ENCODE measurements around the gene ABHD2. TPM values are rescaled to one million over a fixed set of nuclear protein-coding genes. Genes with fewer than 3 reads are reported as not detected.

The ABHD2 gene
- total RNA-seq, 4 donors from 2014 or later, result 37.8 to 81.5 (median 58.3) TPM

GRCh38 chr15:89146366-89146765 lies 58.1 kb downstream of the ABHD2 start:
- no peak for TF ChIP-seq POLR2AphosphoS5 (IDR thresholded peaks at IDR 0.05)
- in situ Hi-C loops (cut with MboI; ENCODE audit: low pct_ligation_motif_present in 1 of 4, low pct_unique_long_range_greater_than_20kb in 1 of 4, low sequenced_read_pairs in 3 of 4), result no loop called here
- H3K4me1 ChIP-seq, result peaks cover 3 to 51% (median 24%) of the 10 kb centered on the region in 4 donors

GRCh38 chr15:89148126-89148525 lies 59.9 kb downstream of the ABHD2 start:
- DNase-seq, result no peak
- 64 to 75% methylated on average over 1 to 2 of the region's 2 CpGs for WGBS, 2 donors (ENCODE audit: low coverage in 1 of 2)
- Histone ChIP-seq H3K27me3 (no peaks in the 10 kb centered on the region), H3K4me1 (peaks cover 3 to 48% (median 24%) of the 10 kb centered on the region in 4 donors), H3K27ac (no peak overlapping the region), H3K4me3 (no peak overlapping the region), H3K9me3 (no peaks in the 10 kb centered on the region), H3K36me3 (peaks cover 0 to 12% (median 4%) of the 10 kb centered on the region in 4 donors)
- TF ChIP-seq POLR2A (IDR thresholded peaks at IDR 0.05) (no peak), POLR2AphosphoS5 (IDR thresholded peaks at IDR 0.05) (no peak), CTCF (IDR thresholded peaks at IDR 0.05) (no peak), EP300 (IDR thresholded peaks at IDR 0.05; ENCODE audit: low read depth) (no peak)
- intact Hi-C loops (cut with DNase I; ENCODE audit: low total_unique reads), result no loop called here
- in situ Hi-C loops (cut with MboI; ENCODE audit: low pct_ligation_motif_present in 1 of 4, low pct_unique_long_range_greater_than_20kb in 1 of 4, low sequenced_read_pairs in 3 of 4), result no loop called here

More at GRCh38 chr15:89146366-89146765, 58.1 kb downstream of the ABHD2 start:
- no peak overlapping the region for H3K4me3 ChIP-seq
- H3K27ac ChIP-seq, result no peak overlapping the region
- no peaks in the 10 kb centered on the region for H3K27me3 ChIP-seq
- no peaks in the 10 kb centered on the region for H3K36me3 ChIP-seq
- DNase-seq, result no peak
- no peaks in the 10 kb centered on the region for H3K9me3 ChIP-seq
- intact Hi-C loops (cut with DNase I; ENCODE audit: low total_unique reads), result no loop called here
- 63 to 83% methylated on average over 5 of the region's 5 CpGs for WGBS, 2 donors (ENCODE audit: low coverage in 1 of 2)

GRCh38 chr15:89149501-89150101 lies 61.3 kb downstream of the ABHD2 start:
- Histone ChIP-seq H3K9me3 (no peaks in the 10 kb centered on the region), H3K36me3 (peaks cover 0 to 16% (median 4%) of the 10 kb centered on the region in 4 donors), H3K4me1 (peaks cover 0 to 37% (median 17%) of the 10 kb centered on the region in 4 donors), H3K27ac (peak overlapping the region in 2 of 4 donors; percentile 53 to 72), H3K4me3 (no peak overlapping the region), H3K27me3 (no peaks in the 10 kb centered on the region)
- 83 to 88% methylated on average over 1 to 7 of the region's 7 CpGs for WGBS, 2 donors (ENCODE audit: low coverage in 1 of 2)
- in situ Hi-C loops (cut with MboI; ENCODE audit: low pct_ligation_motif_present in 1 of 4, low pct_unique_long_range_greater_than_20kb in 1 of 4, low sequenced_read_pairs in 3 of 4) (loop anchor here in 1 of 4 donors (25.0 kb wide), 1 partner anchor 237 kb away; the partner anchor contains the start of gene MFGE8), intact Hi-C loops (cut with DNase I; ENCODE audit: low total_unique reads) (no loop called here)
- no peak for DNase-seq
- no peak for TF ChIP-seq EP300 (IDR thresholded peaks at IDR 0.05; ENCODE audit: low read depth)

- no peaks in the 10 kb centered on the region for H3K27me3 ChIP-seq
- TF ChIP-seq EP300 (IDR thresholded peaks at IDR 0.05; ENCODE audit: low read depth) (no peak), POLR2AphosphoS5 (IDR thresholded peaks at IDR 0.05) (no peak), POLR2A (IDR thresholded peaks at IDR 0.05) (no peak), CTCF (IDR thresholded peaks at IDR 0.05) (no peak)
- in situ Hi-C loops (cut with MboI; ENCODE audit: low pct_ligation_motif_present in 1 of 4, low pct_unique_long_range_greater_than_20kb in 1 of 4, low sequenced_read_pairs in 3 of 4), result loop anchor here in 1 of 4 donors (25.0 kb wide), 1 partner anchor 238 kb away; the partner anchor contains the start of gene MFGE8
- WGBS, 2 donors (ENCODE audit: low coverage in 1 of 2), result 45 to 58% methylated on average over 3 of the region's 3 CpGs
- peaks cover 0 to 21% (median 4%) of the 10 kb centered on the region in 4 donors for H3K36me3 ChIP-seq
- H3K4me3 ChIP-seq, result no peak overlapping the region
- peak overlapping the region; percentile 24 to 72 (median 60) for H3K27ac ChIP-seq
- no peaks in the 10 kb centered on the region for H3K9me3 ChIP-seq
- DNase-seq, result no peak
- intact Hi-C loops (cut with DNase I; ENCODE audit: low total_unique reads), result no loop called here
- H3K4me1 ChIP-seq, result peaks cover 0 to 31% (median 17%) of the 10 kb centered on the region in 4 donors
Measured at GRCh38 chr15:89150287-89150686, 62.0 kb downstream of the ABHD2 start.

- Histone ChIP-seq H3K27ac (peak overlapping the region; percentile 24 to 72 (median 60)), H3K36me3 (peaks cover 0 to 27% (median 10%) of the 10 kb centered on the region in 4 donors), H3K4me3 (no peak overlapping the region), H3K9me3 (no peaks in the 10 kb centered on the region), H3K27me3 (no peaks in the 10 kb centered on the region), H3K4me1 (peaks cover 0 to 24% (median 14%) of the 10 kb centered on the region in 4 donors)
- intact Hi-C loops (cut with DNase I; ENCODE audit: low total_unique reads), result no loop called here
- TF ChIP-seq EP300 (IDR thresholded peaks at IDR 0.05; ENCODE audit: low read depth) (no peak), CTCF (IDR thresholded peaks at IDR 0.05) (no peak), POLR2AphosphoS5 (IDR thresholded peaks at IDR 0.05) (no peak), POLR2A (IDR thresholded peaks at IDR 0.05) (no peak)
- WGBS, 2 donors (ENCODE audit: low coverage in 1 of 2), result 52% methylated on average over 12 of the region's 12 CpGs
- no peak for DNase-seq
- in situ Hi-C loops (cut with MboI; ENCODE audit: low pct_ligation_motif_present in 1 of 4, low pct_unique_long_range_greater_than_20kb in 1 of 4, low sequenced_read_pairs in 3 of 4), result loop anchor here in 1 of 4 donors (25.0 kb wide), 1 partner anchor 239 kb away; the partner anchor contains the start of gene MFGE8
Measured at GRCh38 chr15:89150762-89151664, 62.8 kb downstream of the ABHD2 start.
